Heart left ventricle (tissue), 13 donors: ENCODE measurements around the gene GRIA1.

Experiments used
- POLR2A ChIP-seq, 2 donors: fragments of 450-650 bp; IDR thresholded peaks; one replicate each; pipeline ENCODE4 v1.6.1; 2017; ENCODE audit warnings: antibody characterized with exemption in 2 of 2, mild to moderate bottlenecking in 2 of 2, moderate library complexity in 2 of 2
- TF ChIP-seq, protein P1 (sequence below), 12 donors: fragments of 200-600 bp; sonication (generic) in 4 of 12; IDR thresholded peaks; one replicate each; pipeline versions ENCODE4 v1.5.0 to v1.8.0; 2018 to 2022; ENCODE audit warnings: antibody characterized with exemption in 12 of 12, mild to moderate bottlenecking in 5 of 12
- donor health status: ischemic (EF 13 %, LVEDD 7.1; RV severe dilation, severe dysfunction).
- donor health status: DM: no; HTN: yes; CAD: no.
- donor health status: DM: no; HTN: no; CAD: no.
- donor health status: ischemic (EF 25% LVEDD 6.9; RV normal size, moderate dysfunction).
- donor health status: ischemic (EF 25% LVEDD 5.7; RV mildly dilated, moderate dysfunction).
- donor health status: ischemic (EF 35%, LVEDD 5.7; RV mildly dilated, moderate dysfunction).
- donor health status: nonischemic (EF 11% LVEDD 7.7; RV severe dilation, severe dysfunction).
- donor health status: DM: yes; HTN: yes; CAD: no.
- donor health status: PGD.
- donor health status: ischemic (EF 29% LVEDD 5.4; RV normal size, mild dysfunction).
- donor health status: nonischemic (EF 23%, LVEDD 6.1; RV moderate dilation, normal function).

DNA sequence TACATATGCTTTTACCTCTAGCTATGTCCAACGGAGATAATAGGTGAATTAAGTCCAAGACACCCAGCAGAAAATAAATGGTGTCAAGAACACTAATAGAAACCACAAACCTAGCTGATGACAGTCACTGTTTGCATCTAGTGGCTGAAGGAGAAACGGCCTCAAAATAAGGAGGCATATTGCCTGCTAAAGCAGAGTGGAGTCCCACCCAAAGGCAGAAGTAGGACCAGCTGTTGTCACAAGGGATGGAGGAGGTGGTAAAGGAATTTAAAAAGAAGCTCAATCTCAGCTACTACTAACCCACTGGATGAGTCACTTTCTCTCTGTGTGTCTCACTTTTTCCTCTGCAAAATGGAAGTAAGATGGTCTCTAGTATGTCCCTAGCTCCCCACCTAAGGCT is 224.3 kb downstream of the GRIA1 start:
- TF ChIP-seq, protein P1, sequence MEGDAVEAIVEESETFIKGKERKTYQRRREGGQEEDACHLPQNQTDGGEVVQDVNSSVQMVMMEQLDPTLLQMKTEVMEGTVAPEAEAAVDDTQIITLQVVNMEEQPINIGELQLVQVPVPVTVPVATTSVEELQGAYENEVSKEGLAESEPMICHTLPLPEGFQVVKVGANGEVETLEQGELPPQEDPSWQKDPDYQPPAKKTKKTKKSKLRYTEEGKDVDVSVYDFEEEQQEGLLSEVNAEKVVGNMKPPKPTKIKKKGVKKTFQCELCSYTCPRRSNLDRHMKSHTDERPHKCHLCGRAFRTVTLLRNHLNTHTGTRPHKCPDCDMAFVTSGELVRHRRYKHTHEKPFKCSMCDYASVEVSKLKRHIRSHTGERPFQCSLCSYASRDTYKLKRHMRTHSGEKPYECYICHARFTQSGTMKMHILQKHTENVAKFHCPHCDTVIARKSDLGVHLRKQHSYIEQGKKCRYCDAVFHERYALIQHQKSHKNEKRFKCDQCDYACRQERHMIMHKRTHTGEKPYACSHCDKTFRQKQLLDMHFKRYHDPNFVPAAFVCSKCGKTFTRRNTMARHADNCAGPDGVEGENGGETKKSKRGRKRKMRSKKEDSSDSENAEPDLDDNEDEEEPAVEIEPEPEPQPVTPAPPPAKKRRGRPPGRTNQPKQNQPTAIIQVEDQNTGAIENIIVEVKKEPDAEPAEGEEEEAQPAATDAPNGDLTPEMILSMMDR (IDR thresholded peaks at IDR 0.05) = no peak
- no peak for TF ChIP-seq POLR2A (IDR thresholded peaks at IDR 0.05)
